ENCODE measurements around the gene IGSF3. TPM values are rescaled to one million over a fixed set of nuclear protein-coding genes. Genes with fewer than 3 reads are reported as not detected.
"Not testable (repeated sequence)": the region's sequence is repeated elsewhere in the genome, so short reads cannot be mapped to it uniquely, and the experiment has no call there.

Gene IGSF3
- total and polyA plus RNA-seq, 2 experiments from 2014 or later, result 7.3 to 37.8 TPM

DNA sequence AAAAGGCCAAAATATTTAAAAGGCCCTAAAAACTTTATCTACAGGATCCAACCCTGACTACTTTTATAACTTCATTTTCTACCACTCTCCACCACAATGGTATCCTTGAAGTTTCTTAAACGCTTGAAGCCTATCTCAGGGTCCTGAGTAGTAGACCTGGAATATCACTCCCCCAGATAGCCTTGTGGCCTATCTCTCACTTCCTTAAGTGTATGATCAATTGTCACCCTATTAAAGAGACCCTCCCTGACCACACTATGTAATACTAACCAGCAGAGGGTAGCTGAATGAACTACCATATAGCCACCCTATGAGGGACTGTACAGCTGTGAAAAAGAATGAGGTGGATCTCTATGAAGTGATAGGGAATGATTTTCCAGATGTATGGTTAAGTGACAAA is 102.3 kb downstream of the IGSF3 start (continued):
- no peak for TF ChIP-seq POLR2AphosphoS5 (IDR thresholded peaks at IDR 0.05; ENCODE audit: low read depth)
- TF ChIP-seq ZNF331 (CRISPR knock-in tag; IDR thresholded peaks at IDR 0.05; ENCODE audit: low read depth), result no peak
- TF ChIP-seq CREB1 (CRISPR knock-in tag; IDR thresholded peaks at IDR 0.05; ENCODE audit: low read depth), result no peak
- no peak for TF ChIP-seq NANOG (IDR thresholded peaks at IDR 0.05; ENCODE audit: borderline replicate concordance)
- TF ChIP-seq, protein P1, sequence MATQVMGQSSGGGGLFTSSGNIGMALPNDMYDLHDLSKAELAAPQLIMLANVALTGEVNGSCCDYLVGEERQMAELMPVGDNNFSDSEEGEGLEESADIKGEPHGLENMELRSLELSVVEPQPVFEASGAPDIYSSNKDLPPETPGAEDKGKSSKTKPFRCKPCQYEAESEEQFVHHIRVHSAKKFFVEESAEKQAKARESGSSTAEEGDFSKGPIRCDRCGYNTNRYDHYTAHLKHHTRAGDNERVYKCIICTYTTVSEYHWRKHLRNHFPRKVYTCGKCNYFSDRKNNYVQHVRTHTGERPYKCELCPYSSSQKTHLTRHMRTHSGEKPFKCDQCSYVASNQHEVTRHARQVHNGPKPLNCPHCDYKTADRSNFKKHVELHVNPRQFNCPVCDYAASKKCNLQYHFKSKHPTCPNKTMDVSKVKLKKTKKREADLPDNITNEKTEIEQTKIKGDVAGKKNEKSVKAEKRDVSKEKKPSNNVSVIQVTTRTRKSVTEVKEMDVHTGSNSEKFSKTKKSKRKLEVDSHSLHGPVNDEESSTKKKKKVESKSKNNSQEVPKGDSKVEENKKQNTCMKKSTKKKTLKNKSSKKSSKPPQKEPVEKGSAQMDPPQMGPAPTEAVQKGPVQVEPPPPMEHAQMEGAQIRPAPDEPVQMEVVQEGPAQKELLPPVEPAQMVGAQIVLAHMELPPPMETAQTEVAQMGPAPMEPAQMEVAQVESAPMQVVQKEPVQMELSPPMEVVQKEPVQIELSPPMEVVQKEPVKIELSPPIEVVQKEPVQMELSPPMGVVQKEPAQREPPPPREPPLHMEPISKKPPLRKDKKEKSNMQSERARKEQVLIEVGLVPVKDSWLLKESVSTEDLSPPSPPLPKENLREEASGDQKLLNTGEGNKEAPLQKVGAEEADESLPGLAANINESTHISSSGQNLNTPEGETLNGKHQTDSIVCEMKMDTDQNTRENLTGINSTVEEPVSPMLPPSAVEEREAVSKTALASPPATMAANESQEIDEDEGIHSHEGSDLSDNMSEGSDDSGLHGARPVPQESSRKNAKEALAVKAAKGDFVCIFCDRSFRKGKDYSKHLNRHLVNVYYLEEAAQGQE (IDR thresholded peaks at IDR 0.05; ENCODE audit: unreplicated experiment), result no peak
- TF ChIP-seq, protein P2, sequence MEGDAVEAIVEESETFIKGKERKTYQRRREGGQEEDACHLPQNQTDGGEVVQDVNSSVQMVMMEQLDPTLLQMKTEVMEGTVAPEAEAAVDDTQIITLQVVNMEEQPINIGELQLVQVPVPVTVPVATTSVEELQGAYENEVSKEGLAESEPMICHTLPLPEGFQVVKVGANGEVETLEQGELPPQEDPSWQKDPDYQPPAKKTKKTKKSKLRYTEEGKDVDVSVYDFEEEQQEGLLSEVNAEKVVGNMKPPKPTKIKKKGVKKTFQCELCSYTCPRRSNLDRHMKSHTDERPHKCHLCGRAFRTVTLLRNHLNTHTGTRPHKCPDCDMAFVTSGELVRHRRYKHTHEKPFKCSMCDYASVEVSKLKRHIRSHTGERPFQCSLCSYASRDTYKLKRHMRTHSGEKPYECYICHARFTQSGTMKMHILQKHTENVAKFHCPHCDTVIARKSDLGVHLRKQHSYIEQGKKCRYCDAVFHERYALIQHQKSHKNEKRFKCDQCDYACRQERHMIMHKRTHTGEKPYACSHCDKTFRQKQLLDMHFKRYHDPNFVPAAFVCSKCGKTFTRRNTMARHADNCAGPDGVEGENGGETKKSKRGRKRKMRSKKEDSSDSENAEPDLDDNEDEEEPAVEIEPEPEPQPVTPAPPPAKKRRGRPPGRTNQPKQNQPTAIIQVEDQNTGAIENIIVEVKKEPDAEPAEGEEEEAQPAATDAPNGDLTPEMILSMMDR (conservative IDR thresholded peaks at IDR 0.05; ENCODE audit: low read depth in 2 of 2), result no peak

DNA sequence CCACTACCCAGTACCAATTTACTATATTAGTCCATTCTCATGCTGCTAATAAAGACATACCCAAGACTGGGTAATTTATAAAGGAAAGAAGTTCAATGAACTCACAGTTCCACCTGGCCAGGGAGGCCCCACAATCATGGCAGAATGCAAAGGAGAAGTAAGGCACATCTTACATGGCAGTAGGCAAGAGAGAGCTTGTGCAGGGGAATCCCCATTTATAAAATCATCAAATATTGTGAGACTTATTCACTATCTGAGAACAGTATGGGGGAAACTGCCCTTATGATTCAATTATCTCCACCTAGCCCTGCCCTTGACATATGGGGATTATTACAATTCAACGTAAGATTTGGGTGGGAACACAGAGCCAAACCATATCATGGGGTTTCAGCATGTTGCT is 103.1 kb downstream of the IGSF3 start:
- H3K9me3 Mint-ChIP-seq, result peaks cover 22% of the 10 kb centered on the region
- no peak overlapping the region for H3K4me3 ChIP-seq
- TF ChIP-seq, protein P3, sequence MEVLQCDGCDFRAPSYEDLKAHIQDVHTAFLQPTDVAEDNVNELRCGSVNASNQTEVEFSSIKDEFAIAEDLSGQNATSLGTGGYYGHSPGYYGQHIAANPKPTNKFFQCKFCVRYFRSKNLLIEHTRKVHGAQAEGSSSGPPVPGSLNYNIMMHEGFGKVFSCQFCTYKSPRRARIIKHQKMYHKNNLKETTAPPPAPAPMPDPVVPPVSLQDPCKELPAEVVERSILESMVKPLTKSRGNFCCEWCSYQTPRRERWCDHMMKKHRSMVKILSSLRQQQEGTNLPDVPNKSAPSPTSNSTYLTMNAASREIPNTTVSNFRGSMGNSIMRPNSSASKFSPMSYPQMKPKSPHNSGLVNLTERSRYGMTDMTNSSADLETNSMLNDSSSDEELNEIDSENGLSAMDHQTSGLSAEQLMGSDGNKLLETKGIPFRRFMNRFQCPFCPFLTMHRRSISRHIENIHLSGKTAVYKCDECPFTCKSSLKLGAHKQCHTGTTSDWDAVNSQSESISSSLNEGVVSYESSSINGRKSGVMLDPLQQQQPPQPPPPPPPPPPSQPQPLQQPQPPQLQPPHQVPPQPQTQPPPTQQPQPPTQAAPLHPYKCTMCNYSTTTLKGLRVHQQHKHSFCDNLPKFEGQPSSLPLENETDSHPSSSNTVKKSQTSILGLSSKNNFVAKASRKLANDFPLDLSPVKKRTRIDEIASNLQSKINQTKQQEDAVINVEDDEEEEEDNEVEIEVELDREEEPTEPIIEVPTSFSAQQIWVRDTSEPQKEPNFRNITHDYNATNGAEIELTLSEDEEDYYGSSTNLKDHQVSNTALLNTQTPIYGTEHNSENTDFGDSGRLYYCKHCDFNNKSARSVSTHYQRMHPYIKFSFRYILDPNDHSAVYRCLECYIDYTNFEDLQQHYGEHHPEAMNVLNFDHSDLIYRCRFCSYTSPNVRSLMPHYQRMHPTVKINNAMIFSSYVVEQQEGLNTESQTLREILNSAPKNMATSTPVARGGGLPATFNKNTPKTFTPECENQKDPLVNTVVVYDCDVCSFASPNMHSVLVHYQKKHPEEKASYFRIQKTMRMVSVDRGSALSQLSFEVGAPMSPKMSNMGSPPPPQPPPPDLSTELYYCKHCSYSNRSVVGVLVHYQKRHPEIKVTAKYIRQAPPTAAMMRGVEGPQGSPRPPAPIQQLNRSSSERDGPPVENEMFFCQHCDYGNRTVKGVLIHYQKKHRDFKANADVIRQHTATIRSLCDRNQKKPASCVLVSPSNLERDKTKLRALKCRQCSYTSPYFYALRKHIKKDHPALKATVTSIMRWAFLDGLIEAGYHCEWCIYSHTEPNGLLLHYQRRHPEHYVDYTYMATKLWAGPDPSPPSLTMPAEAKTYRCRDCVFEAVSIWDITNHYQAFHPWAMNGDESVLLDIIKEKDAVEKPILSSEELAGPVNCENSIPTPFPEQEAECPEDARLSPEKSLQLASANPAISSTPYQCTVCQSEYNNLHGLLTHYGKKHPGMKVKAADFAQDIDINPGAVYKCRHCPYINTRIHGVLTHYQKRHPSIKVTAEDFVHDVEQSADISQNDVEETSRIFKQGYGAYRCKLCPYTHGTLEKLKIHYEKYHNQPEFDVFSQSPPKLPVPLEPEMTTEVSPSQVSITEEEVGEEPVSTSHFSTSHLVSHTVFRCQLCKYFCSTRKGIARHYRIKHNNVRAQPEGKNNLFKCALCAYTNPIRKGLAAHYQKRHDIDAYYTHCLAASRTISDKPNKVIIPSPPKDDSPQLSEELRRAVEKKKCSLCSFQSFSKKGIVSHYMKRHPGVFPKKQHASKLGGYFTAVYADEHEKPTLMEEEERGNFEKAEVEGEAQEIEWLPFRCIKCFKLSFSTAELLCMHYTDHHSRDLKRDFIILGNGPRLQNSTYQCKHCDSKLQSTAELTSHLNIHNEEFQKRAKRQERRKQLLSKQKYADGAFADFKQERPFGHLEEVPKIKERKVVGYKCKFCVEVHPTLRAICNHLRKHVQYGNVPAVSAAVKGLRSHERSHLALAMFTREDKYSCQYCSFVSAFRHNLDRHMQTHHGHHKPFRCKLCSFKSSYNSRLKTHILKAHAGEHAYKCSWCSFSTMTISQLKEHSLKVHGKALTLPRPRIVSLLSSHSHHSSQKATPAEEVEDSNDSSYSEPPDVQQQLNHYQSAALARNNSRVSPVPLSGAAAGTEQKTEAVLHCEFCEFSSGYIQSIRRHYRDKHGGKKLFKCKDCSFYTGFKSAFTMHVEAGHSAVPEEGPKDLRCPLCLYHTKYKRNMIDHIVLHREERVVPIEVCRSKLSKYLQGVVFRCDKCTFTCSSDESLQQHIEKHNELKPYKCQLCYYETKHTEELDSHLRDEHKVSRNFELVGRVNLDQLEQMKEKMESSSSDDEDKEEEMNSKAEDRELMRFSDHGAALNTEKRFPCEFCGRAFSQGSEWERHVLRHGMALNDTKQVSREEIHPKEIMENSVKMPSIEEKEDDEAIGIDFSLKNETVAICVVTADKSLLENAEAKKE (CRISPR knock-in tag; IDR thresholded peaks at IDR 0.05), result no peak
- no peak overlapping the region for H2AFZ ChIP-seq
- no peak overlapping the region for H3K4me2 ChIP-seq
- no peaks in the 10 kb centered on the region for H3K9me2 ChIP-seq (ENCODE audit: insufficient read depth)
- H3K36me3 ChIP-seq (ENCODE audit: insufficient read depth), result no peaks in the 10 kb centered on the region
- no peak overlapping the region for H3K27ac Mint-ChIP-seq
- no peaks in the 10 kb centered on the region for H4K20me1 ChIP-seq (replicated peaks; ENCODE audit: insufficient read depth)
- H3K36me3 Mint-ChIP-seq (ENCODE audit: low read depth), result peaks cover 27% of the 10 kb centered on the region
- H3F3A ChIP-seq (replicated peaks; ENCODE audit: low read depth), result no peaks in the 10 kb centered on the region
- H3K79me2 ChIP-seq (replicated peaks; ENCODE audit: insufficient read depth), result peaks cover 6% of the 10 kb centered on the region; the same call in 1 of the 2 replicates
- ATAC-seq (no peak), DNase-seq (ENCODE audit: low spot score) (no peak)
- H3K27me3 ChIP-seq (ENCODE audit: insufficient read depth), result no peaks in the 10 kb centered on the region
- H3K27ac ChIP-seq (ENCODE audit: low read depth), result no peak overlapping the region
- peaks cover 2% of the 10 kb centered on the region for H3K27me3 Mint-ChIP-seq (ENCODE audit: insufficient read depth, low read depth, poor library complexity)
- H3K4me1 Mint-ChIP-seq, result peaks cover 9% of the 10 kb centered on the region; the same call in 2 of the 3 replicates
- H3K4me1 ChIP-seq (ENCODE audit: insufficient read depth), result no peaks in the 10 kb centered on the region
- no peak overlapping the region for H3K4me3 Mint-ChIP-seq

DNA sequence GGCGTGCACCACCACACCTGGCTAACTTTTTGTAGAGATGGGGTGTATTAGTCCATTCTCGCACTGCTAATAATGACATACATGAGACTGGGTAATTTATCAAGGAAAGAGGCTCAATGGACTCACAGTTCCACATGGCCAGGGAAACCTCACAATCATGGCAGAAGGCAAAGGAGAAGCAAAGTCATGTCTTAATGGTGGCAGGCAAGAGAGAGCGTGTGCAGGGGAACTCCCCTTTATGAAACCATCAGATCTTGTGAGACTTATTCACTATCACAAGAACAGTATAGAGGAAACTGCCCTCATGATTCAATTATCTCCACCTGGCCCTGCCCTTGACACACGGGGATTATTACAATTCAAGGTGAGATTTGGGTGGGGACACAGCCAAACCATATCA is 105.1 kb downstream of the IGSF3 start:
- peaks cover 22% of the 10 kb centered on the region for H3K9me3 Mint-ChIP-seq
- not testable (repeated sequence) for H3K4me3 Mint-ChIP-seq; H3K27ac Mint-ChIP-seq; H3F3A ChIP-seq (replicated peaks; ENCODE audit: low read depth); H3K4me2 ChIP-seq; H3K9me2 ChIP-seq (ENCODE audit: insufficient read depth); H3K36me3 ChIP-seq (ENCODE audit: insufficient read depth); DNase-seq (ENCODE audit: low spot score); H3K27me3 Mint-ChIP-seq (ENCODE audit: insufficient read depth, low read depth, poor library complexity); ATAC-seq; H3K27me3 ChIP-seq (ENCODE audit: insufficient read depth); H3K4me3 ChIP-seq; H3K4me1 Mint-ChIP-seq; H3K4me1 ChIP-seq (ENCODE audit: insufficient read depth); H2AFZ ChIP-seq; H4K20me1 ChIP-seq (replicated peaks; ENCODE audit: insufficient read depth); H3K79me2 ChIP-seq (replicated peaks; ENCODE audit: insufficient read depth); H3K27ac ChIP-seq (ENCODE audit: low read depth)
- peaks cover 27% of the 10 kb centered on the region for H3K36me3 Mint-ChIP-seq (ENCODE audit: low read depth)
